OCI-LY3 (cell line): Measurements from ENCODE around the gene GFY.
A peak's percentile ranks its signal among the peaks of the same experiment; 100 is the strongest.
"Not testable (repeated sequence)": the region's sequence is repeated elsewhere in the genome, so short reads cannot be mapped to it uniquely, and the experiment has no call there.

ENCODE experiments used
- H2AFZ ChIP-seq: fragments of 200-600, 300-600 bp; shearing (Covaris generic); 2 replicates; pipeline ENCODE4 v1.6.0; 2014; ENCODE audit warnings: antibody characterized with exemption, low read depth, low read length
- H3K27ac ChIP-seq: fragments of 200-600, 300-600 bp; sonication (generic); 2 replicates; pipeline ENCODE4 v1.5.1; 2014; ENCODE audit warnings: mild to moderate bottlenecking, low read length, moderate library complexity, mixed read lengths
- H3K27me3 ChIP-seq: fragments of 200-600, 300-600 bp; sonication (generic); 2 replicates; pipeline ENCODE4 v1.6.1; 2014; ENCODE audit warnings: low read depth, low read length, mixed read lengths
- H3K36me3 ChIP-seq: fragments of 200-600, 300-600 bp; sonication (generic); replicated peaks from 2 replicates; pipeline ENCODE3; 2014; ENCODE audit warnings: low read depth, low read length, mixed read lengths
- H3K4me1 ChIP-seq: fragments of 300-600, 200-600 bp; sonication (generic); 2 replicates; pipeline ENCODE4 v1.6.1; 2014; ENCODE audit warnings: low read length, mixed read lengths
- H3K4me2 ChIP-seq: fragments of 200-600, 300-600 bp; sonication (generic); 2 replicates; pipeline ENCODE4 v1.6.1; 2014; ENCODE audit warnings: low read length, mixed read lengths
- H3K4me3 ChIP-seq: fragments of 300-600, 200-600 bp; sonication (generic); 2 replicates; pipeline ENCODE4 v1.5.1; 2014; ENCODE audit warnings: antibody characterized with exemption, mild to moderate bottlenecking, low read length, moderate library complexity
- H3K79me2 ChIP-seq: fragments of 300-600, 200-600 bp; shearing (Covaris generic); 2 replicates; pipeline ENCODE4 v1.6.1; 2014; ENCODE audit warnings: mild to moderate bottlenecking, low read length, mixed read lengths
- H3K9ac ChIP-seq: fragments of 300-600, 200-600 bp; shearing (Covaris generic); 2 replicates; pipeline ENCODE4 v1.6.0; 2014; ENCODE audit warnings: mild to moderate bottlenecking, low read length, moderate library complexity
- H3K9me3 ChIP-seq: fragments of 200-600, 300-600 bp; shearing (Covaris generic); 2 replicates; pipeline ENCODE4 v1.6.1; 2014; ENCODE audit warnings: low read length, mixed read lengths; ENCODE audit not compliant: insufficient read depth
- H4K20me1 ChIP-seq: fragments of 200-600, 300-600 bp; sonication (generic); 2 replicates; pipeline ENCODE4 v1.6.1; 2016; ENCODE audit warnings: low read length, mixed read lengths; ENCODE audit not compliant: insufficient read depth
- CTCF ChIP-seq: fragments of 200-600, 300-600 bp; sonication (generic); IDR thresholded peaks from 2 replicates; pipeline ENCODE4 v1.5.1; 2014; ENCODE audit warnings: antibody characterized with exemption, low read length, low read depth
- EZH2phosphoT487 ChIP-seq: fragments of 200-600 bp; shearing (Covaris generic); IDR thresholded peaks from 2 replicates; pipeline ENCODE4 v1.6.1; 2018; ENCODE audit warnings: antibody characterized with exemption, mixed run types, low read depth

Gene GFY

GRCh38 chr19:49468746-49469447 lies 43.7 kb downstream of the GFY start:
- no peak overlapping the region for H3K9ac ChIP-seq
- H3K27ac ChIP-seq, result no peak overlapping the region
- H3K36me3 ChIP-seq, result peaks cover 10% of the 10 kb centered on the region
- no peak for TF ChIP-seq EZH2phosphoT487
- TF ChIP-seq CTCF, result no peak
- H3K79me2 ChIP-seq, result no peaks in the 10 kb centered on the region
- peaks cover 13% of the 10 kb centered on the region for H3K4me1 ChIP-seq
- no peak overlapping the region for H3K4me2 ChIP-seq
- H3K27me3 ChIP-seq, result no peaks in the 10 kb centered on the region
- H3K9me3 ChIP-seq, result no peaks in the 10 kb centered on the region
- no peak overlapping the region for H2AFZ ChIP-seq
- H4K20me1 ChIP-seq, result no peaks in the 10 kb centered on the region
- no peak overlapping the region for H3K4me3 ChIP-seq

GRCh38 chr19:49469828-49470614 lies 44.8 kb downstream of the GFY start:
- Histone ChIP-seq H3K27ac (no peak overlapping the region), H2AFZ (no peak overlapping the region), H3K27me3 (no peaks in the 10 kb centered on the region), H3K79me2 (no peaks in the 10 kb centered on the region), H4K20me1 (no peaks in the 10 kb centered on the region), H3K4me2 (no peak overlapping the region), H3K9ac (no peak overlapping the region), H3K4me1 (peaks cover 18% of the 10 kb centered on the region), H3K4me3 (no peak overlapping the region), H3K9me3 (no peaks in the 10 kb centered on the region), H3K36me3 (peaks cover 7% of the 10 kb centered on the region)
- peak; percentile 71 for TF ChIP-seq CTCF
- TF ChIP-seq EZH2phosphoT487, result no peak

- TF ChIP-seq EZH2phosphoT487, result no peak
- TF ChIP-seq CTCF, result no peak
- Histone ChIP-seq H3K9me3 (no peaks in the 10 kb centered on the region), H2AFZ (no peak overlapping the region), H3K36me3 (peaks cover 7% of the 10 kb centered on the region), H3K4me2 (no peak overlapping the region), H3K79me2 (no peaks in the 10 kb centered on the region), H3K27me3 (no peaks in the 10 kb centered on the region), H3K27ac (no peak overlapping the region), H3K4me3 (no peak overlapping the region), H4K20me1 (no peaks in the 10 kb centered on the region), H3K4me1 (peaks cover 18% of the 10 kb centered on the region), H3K9ac (no peak overlapping the region)
Observed at GRCh38 chr19:49470615-49470978, 45.4 kb downstream of the GFY start.

GRCh38 chr19:49472936-49473335 lies 47.7 kb downstream of the GFY start:
- Histone ChIP-seq H3K36me3 (peaks cover 4% of the 10 kb centered on the region), H4K20me1 (no peaks in the 10 kb centered on the region), H3K9ac (no peak overlapping the region), H3K27ac (no peak overlapping the region), H2AFZ (no peak overlapping the region), H3K27me3 (no peaks in the 10 kb centered on the region), H3K9me3 (no peaks in the 10 kb centered on the region), H3K4me1 (peaks cover 18% of the 10 kb centered on the region), H3K4me3 (no peak overlapping the region), H3K4me2 (no peak overlapping the region), H3K79me2 (no peaks in the 10 kb centered on the region)
- TF ChIP-seq EZH2phosphoT487 (no peak), CTCF (no peak)

- not testable (repeated sequence) for H3K27me3 ChIP-seq
Observed at GRCh38 chr19:49473501-49473867, 48.3 kb downstream of the GFY start.

More at GRCh38 chr19:49473501-49473867, 48.3 kb downstream of the GFY start:
- Histone ChIP-seq H3K4me1 (peaks cover 18% of the 10 kb centered on the region), H3K4me2 (peak overlapping the region; percentile 85), H3K9ac (peak overlapping the region; percentile 88), H2AFZ (peak overlapping the region; percentile 97), H3K4me3 (peak overlapping the region; percentile 86)
- not testable (repeated sequence) for H3K79me2 ChIP-seq, H4K20me1 ChIP-seq, H3K9me3 ChIP-seq, H3K27ac ChIP-seq, H3K36me3 ChIP-seq
